Motor neuron (in vitro differentiated cells): Measurements from ENCODE around the gene RFPL1. TPM values are rescaled to one million over a fixed set of nuclear protein-coding genes. Genes with fewer than 3 reads are reported as not detected.
A peak's percentile ranks its signal among the peaks of the same experiment; 100 is the strongest.
"Not testable (repeated sequence)": the region's sequence is repeated elsewhere in the genome, so short reads cannot be mapped to it uniquely, and the experiment has no call there.

Experiments
- ATAC-seq, 8 experiments: fragments of 200-7000 bp; cut with Tn5 transposase; replicated peaks in 6 of 8; 2 replicates each; pipeline ENCODE4 v1.8.0; 2021; ENCODE audit warnings: mild to moderate bottlenecking in 8 of 8, moderate library complexity in 8 of 8
- H3K27ac ChIP-seq, 2 donors: fragments of 250-450 bp; sonication (Bioruptor Pico); 2 replicates each; pipeline ENCODE4 v1.9.0; 2021; ENCODE audit warnings: antibody characterized with exemption in 2 of 2, mild to moderate bottlenecking in 2 of 2, moderate library complexity in 1 of 2
- H3K4me1 ChIP-seq, 2 donors: fragments of 250-450 bp; sonication (Bioruptor Pico); replicated peaks in 1 of 2; 2 replicates each; pipeline ENCODE4 v1.6.1; 2021; ENCODE audit warnings: antibody characterized with exemption in 2 of 2, mild to moderate bottlenecking in 2 of 2, moderate library complexity in 1 of 2
- H3K4me3 ChIP-seq, 5 donors: fragments of 250-450 bp; sonication (Bioruptor Pico); 2 replicates each; pipeline ENCODE4 v1.9.0; 2021; ENCODE audit warnings: antibody characterized with exemption in 5 of 5, mild to moderate bottlenecking in 5 of 5, moderate library complexity in 4 of 5
- WGBS, 10 experiments: fragments of 450-650 bp; shearing (Covaris generic); methylation state at CpG; one replicate each; pipeline ENCODE4 v1.0.0; 2022; 5-methylcytosine and 5-hydroxymethylcytosine counted together
- in situ Hi-C, 9 experiments: fragments of 400-800 bp; cut with MboI; loops; one replicate each; pipeline ENCODE4 v1.15.0; 2021; ENCODE audit warnings: low sequenced_read_pairs in 9 of 9, low pct_unique_long_range_greater_than_20kb in 2 of 9; ENCODE audit not compliant: unreplicated experiment in 9 of 9
- total RNA-seq, 8 experiments: library from RNA; unstranded; fragments of 300-600 nt; gene quantifications; 2 replicates each; pipeline versions ENCODE4 v1.2.3 to v1.2.4, GENCODE V29; 2022

The RFPL1 gene
- total RNA-seq, 8 experiments from 2014 or later, result 0.05 to 0.62 (median 0.50) TPM; not detected in 4

DNA sequence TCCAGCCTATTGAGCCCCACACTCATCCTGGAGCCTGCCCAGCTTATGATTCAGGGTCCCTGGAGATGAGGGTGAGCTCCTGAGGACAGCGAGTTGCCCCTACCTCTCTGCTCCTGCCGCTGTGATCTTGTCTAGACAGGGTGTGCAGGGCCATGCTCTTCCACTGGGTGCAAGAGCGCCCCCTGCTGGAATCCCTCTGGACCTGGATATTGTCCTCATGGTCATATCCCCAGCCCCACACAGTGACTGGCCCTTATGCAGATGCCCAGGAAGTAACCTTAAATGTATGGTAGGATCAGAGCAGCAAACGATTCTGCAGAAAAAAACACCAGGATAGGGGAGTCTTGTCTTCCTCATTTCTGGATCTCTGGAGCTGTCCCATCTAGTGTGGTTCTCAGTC, 25.6 kb upstream of the RFPL1 start:
- WGBS, 10 experiments, result no CpG with 5 or more reads among the region's 4 CpGs

DNA sequence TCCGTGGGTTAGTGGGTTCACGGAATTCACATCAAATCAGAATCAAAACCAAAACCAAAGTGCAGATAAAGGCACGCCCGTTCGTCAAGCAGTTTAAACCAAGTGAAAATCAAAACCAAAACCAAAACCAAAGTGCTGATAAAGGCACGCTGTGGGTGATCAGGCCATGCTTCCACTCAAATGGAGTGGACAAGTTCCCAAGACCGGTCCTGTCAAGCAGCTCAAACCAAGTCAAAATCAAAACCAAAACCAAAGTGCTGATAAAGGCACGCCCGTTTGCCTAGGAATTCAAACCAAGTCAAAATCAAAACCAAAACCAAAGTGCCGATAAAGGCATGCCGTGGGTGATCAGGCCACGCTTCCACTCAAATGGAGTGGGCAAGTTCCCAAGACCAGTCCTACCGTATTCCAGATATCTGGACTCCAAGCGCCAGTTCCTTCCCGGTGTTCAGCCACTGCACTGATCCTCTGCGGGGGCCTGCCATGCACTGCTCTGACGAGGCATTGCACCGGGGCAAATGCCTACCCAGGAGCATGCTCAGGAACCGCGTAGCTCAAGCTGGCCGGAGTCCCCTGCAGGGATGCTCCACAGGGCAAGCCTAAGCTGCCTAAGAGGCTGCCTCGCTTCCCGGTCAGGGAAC, 23.3 kb upstream of the RFPL1 start:
- H3K4me1 ChIP-seq, H3K27ac ChIP-seq, H3K4me3 ChIP-seq, in situ Hi-C loops: not testable (repeated sequence)
- 15 to 100% (median 86%) methylated on average over 1 to 9 of the region's 23 CpGs for WGBS, 10 experiments
- peak in 2 of 8 experiments; percentile 72 to 75 for ATAC-seq

More for the DNA sequence above, 25.6 kb upstream of the RFPL1 start:
- in situ Hi-C loops, H3K4me1 ChIP-seq, H3K27ac ChIP-seq, H3K4me3 ChIP-seq: not testable (repeated sequence)
- ATAC-seq, result peak in 6 of 8 experiments; percentile 25 to 96 (median 76)

DNA sequence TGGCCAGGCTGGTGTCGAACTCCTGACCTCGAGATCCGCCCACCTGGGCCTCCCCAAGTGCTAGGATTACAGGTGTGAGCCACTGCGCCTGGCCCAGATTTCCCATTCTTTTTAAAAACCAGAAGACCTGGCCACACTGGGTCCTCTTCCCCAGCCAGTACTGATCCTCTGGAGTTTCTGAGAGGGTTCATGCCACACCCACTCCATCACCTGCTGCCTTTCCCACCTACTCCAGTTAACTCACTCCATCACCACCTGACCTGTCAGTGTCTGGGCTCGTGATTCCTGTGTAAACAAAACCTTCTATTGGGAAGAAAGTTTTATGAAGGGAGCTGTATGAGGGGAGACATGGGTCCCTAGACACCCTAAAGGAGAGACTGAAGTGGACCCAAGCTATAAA, 19.7 kb upstream of the RFPL1 start:
- WGBS, 10 experiments, result 50 to 100% (median 62%) methylated on average over 1 to 4 of the region's 5 CpGs; no CpG with 5 or more reads in 5 of the 10 experiments
- H3K27ac ChIP-seq, H3K4me1 ChIP-seq, in situ Hi-C loops, H3K4me3 ChIP-seq, ATAC-seq: not testable (repeated sequence)

DNA sequence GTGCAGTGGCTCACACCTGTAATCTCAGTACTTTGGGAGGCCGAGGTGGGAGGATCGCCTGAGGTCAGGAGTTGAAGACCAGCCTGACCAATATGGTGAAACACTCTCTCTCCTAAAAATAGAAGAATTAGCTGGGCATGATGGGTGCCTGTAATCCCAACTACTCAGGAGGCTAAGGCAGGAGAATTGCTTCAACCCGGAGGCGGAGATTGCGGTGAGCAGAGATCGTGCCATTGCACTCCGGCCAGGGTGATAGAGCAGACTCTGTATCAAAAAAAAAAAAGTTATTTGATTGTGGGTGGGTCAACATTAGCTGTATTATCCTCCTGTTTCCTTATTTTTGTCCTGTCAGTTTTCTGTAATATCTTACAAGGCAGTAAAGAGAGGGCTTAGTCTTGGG, 11.9 kb upstream of the RFPL1 start:
- H3K4me1 ChIP-seq, result no peaks in the 10 kb centered on the region
- H3K27ac ChIP-seq, result no peak overlapping the region
- in situ Hi-C loops, result no loop called here
- ATAC-seq, result no peak
- no peak overlapping the region for H3K4me3 ChIP-seq
- WGBS, 10 experiments, result 76 to 100% (median 87%) methylated on average over 1 to 7 of the region's 7 CpGs; no CpG with 5 or more reads in 3 of the 10 experiments

DNA sequence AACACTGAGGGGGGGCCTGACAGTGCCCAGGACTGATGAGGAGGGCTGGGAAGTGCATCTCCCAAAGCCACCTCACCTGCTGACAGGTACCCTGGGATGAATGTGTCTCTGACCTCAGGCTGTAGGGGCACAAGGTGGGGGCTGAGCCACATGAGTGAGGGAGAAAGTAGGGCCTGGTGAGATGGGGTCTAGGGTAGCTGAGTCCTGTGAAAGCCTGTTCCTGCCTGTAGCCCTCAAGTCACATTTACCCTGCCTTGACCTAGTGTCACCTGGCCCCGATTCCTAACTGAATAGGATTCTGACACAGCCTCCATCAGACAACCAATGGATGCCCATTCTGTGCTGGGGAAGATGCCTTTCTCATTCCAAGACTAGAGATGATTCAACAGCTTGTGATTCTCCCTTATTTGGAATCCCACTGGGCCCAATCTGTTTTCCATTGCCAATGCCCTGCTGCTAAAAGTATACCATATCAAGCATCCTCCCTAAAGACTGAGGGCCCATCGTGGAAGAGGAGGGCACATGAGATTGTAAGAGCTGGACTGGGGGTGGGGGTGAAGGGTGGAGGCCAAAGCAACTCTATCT, 11.1 kb upstream of the RFPL1 start:
- no peak overlapping the region for H3K27ac ChIP-seq
- ATAC-seq, result no peak
- in situ Hi-C loops, result no loop called here
- H3K4me3 ChIP-seq, result no peak overlapping the region
- no peaks in the 10 kb centered on the region for H3K4me1 ChIP-seq
- 10 to 57% (median 50%) methylated on average over 1 to 2 of the region's 2 CpGs; no CpG with 5 or more reads in 7 of the 10 experiments for WGBS, 10 experiments

DNA sequence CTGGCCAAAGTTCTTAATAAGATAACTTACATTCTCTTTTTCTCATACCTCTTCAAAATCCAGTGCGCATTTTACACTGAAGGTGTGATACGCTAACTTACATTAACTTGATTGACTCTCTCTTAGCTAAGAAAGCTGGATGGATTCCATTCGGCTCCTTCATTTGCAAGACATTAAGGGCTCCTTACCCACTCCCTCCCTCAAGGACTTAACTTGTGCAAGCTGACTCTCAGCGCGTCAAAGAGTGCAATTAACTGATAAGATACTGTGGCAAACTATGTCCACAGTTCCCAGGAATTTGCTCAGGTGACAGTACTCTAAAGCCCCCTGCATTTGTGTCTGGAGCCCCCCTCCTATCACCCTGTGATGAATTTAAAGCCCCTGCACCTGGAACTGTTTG, 6.4 kb upstream of the RFPL1 start:
- no peak for ATAC-seq
- WGBS, 10 experiments, result 33 to 60% (median 43%) methylated on average over 1 to 5 of the region's 5 CpGs; no CpG with 5 or more reads in 1 of the 10 experiments
- Histone ChIP-seq H3K4me3 (no peak overlapping the region), H3K27ac (no peak overlapping the region), H3K4me1 (no peaks in the 10 kb centered on the region)
- in situ Hi-C loops, result no loop called here

DNA sequence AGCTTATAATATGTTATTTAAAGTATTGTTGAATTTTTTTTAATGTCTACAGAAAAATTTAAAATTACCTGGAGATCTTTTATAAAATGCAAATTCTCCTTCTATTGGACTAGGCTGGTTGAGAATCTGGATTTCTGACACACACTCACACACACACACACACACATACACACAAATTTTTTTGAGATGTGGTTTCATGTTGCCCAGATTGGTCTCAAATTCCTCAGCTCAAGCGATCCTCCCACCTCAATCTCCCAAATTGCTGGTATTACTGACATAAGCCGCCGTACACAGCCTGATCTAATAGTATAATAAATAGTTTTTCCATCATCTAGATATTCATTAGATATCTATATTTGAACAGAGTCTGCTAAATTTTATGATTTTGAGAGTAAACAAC, 4.5 kb upstream of the RFPL1 start:
- no peaks in the 10 kb centered on the region for H3K4me1 ChIP-seq
- in situ Hi-C loops, result no loop called here
- no peak for ATAC-seq
- no peak overlapping the region for H3K4me3 ChIP-seq
- no peak overlapping the region for H3K27ac ChIP-seq
- WGBS, 10 experiments, result 41 to 100% (median 91%) methylated on average over 1 to 3 of the region's 3 CpGs; no CpG with 5 or more reads in 1 of the 10 experiments

DNA sequence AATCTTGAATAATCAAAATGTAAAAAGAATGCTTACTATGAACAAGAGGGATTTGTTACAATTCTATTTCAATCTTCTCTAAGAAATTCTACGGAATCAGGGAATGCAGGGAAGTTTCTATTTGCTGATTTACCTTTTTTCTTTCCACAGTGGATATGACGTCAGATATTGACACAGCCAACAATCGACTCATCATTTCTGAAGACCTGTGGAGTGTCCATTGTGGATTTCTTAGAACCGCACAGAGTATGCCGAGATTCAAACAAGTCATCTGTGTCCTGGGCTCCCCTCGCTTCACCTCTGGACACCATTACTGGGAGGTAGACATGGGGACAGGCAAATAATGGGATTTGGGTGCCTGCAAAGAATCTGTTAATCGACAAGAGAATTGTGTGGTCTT, 4.1 kb upstream of the RFPL1 start:
- H3K27ac ChIP-seq, result no peak overlapping the region
- 28 to 100% (median 73%) methylated on average over 1 to 6 of the region's 7 CpGs; no CpG with 5 or more reads in 1 of the 10 experiments for WGBS, 10 experiments
- H3K4me1 ChIP-seq, result no peaks in the 10 kb centered on the region
- in situ Hi-C loops, result no loop called here
- peak in 1 of 8 experiments; percentile 52 for ATAC-seq
- H3K4me3 ChIP-seq, result no peak overlapping the region

DNA sequence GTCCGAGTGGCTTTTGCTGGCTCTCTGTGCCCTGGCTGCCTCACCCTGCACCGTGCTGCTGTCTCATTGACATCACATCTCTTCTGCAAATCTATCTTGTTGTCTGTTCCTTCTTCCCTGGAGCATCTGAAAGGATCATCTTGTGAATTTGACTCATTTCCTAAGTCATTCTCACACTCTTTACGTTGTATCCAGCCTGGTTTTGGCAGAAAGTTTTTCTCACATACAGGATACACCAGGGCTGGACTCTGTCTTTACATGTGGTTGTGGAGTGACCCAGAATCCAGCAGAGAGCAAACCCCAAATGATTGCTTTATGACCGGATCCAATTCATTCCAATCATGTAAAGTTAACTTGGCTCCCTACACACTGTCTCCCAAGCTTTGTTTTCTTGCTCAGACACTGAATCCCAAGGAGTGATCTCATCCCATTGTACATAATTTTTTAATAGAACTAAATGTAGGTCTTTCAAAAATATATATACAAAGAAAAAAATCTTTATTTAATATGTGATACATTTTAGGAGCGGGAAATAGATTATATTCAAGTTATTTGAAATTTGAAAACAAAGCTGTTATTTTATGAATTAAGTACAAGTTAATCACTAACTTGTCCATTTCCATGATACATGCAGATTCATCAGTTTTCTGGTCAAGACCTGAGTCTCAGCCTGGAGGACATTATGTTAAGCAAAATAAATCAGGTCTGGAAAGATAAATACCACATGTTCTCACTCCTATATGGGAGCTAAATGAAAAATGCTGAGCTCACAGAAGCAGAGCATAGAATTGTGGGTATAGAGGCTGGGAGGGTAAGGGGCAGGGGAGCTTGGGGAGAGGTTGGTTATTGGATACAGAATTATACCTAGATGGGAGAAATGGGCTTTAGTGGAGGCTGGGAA, 2.9 kb upstream of the RFPL1 start:
- 0 to 100% (median 62%) methylated on average over 1 to 4 of the region's 5 CpGs; no CpG with 5 or more reads in 2 of the 10 experiments for WGBS, 10 experiments
- peak in 4 of 8 experiments; percentile 32 to 77 (median 53) for ATAC-seq
- H3K4me3 ChIP-seq, result no peak overlapping the region
- H3K27ac ChIP-seq, result no peak overlapping the region
- in situ Hi-C loops, result no loop called here
- H3K4me1 ChIP-seq, result no peaks in the 10 kb centered on the region

DNA sequence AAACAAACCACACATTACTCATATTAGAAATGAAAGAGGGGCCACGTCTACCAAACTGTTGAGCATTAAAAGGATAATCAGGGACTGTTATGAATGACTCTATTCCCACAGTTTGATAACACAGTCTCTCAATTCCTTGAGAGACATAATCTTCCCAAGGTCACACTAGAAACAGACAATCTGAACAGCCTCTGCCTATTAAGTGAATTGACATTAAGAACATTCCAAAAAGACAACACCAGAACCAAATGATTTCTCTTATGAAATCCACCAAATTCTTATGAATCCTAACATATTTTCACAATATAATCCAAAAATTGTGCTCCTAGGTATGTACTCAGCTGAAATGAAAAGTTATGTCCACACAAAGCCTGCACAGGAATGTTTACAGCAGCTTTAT, 4.6 kb downstream of the RFPL1 start:
- 0 to 100% (median 25%) methylated on average over 1 of the region's 1 CpG; no CpG with 5 or more reads in 5 of the 10 experiments for WGBS, 10 experiments
- H3K4me1 ChIP-seq, result peaks cover 3 to 4% of the 10 kb centered on the region in 2 donors
- no peak for ATAC-seq
- H3K27ac ChIP-seq, result no peak overlapping the region
- H3K4me3 ChIP-seq, result no peak overlapping the region
- in situ Hi-C loops, result no loop called here

DNA sequence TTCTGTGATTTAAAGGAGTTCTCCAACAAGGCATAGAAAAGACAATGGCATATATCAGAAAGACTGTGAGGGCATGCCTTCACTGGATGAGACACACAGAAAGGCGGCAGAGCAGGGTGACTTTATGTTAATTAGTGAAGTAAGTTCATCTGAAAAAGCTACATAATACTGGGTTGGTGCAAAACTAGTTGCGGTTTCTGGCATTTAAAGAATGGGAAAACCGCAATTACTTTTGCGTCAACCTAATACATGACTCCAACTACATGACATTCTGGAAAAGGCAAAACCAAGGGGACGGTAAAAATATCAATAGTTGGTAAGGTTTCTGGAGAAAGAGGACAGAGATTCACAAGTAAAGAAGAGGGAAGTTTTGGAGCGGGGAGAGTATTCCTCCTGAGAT, 5.1 kb downstream of the RFPL1 start:
- no peak overlapping the region for H3K4me3 ChIP-seq
- WGBS, 10 experiments, result 40 to 95% (median 82%) methylated on average over 2 to 6 of the region's 6 CpGs
- H3K4me1 ChIP-seq, result peaks cover 3 to 4% of the 10 kb centered on the region in 2 donors
- in situ Hi-C loops, result no loop called here
- peak in 3 of 8 experiments; percentile 20 to 32 (median 29) for ATAC-seq
- no peak overlapping the region for H3K27ac ChIP-seq

DNA sequence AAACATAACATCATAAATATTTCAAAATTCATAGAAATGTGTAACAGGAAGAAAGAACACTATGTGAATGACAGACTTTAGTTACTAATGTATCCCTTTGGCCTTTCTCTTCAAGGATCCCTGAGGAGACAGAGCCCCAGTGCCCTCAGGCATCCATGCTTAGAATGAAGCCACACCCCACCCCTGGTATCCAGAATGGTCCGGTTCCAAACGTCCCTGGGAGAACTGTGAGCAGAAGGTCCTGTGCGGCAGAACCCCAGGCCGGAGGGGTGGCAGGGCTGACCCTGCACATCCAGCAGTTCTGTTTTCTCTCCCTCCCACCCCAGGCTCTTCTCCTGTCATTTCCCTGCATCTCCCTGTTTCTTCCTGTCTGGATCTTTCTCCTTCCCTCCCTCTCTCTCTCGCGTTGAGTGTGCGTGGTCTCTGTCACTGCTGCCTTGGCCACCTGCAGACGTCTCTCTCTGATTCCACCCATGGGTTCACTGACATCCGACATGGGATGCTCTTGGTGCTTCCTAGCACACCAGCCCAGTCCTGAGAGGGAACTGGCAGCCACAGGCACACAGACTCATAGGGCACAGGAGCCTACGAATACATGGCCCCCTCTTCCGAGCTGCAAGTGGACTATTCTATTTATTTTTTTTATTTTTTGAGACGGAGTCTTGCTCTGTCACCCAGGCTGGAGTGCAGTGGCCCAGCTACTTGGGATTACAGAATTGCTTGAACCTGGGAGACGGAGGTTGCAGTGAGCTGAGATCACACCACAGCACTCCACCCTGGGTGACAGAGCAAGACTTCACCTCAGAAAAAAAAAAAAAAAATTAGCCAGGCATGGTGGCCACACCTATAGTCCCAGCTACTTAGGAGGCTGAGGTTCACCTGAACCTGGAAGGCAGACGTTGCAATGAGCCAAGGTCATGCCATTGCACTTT, 5.7 kb downstream of the RFPL1 start:
- ATAC-seq, result peak; percentile 27 to 94 (median 76)
- peaks cover 3 to 4% of the 10 kb centered on the region in 2 donors for H3K4me1 ChIP-seq
- H3K27ac ChIP-seq, result peak overlapping the region in 1 of 2 donors; percentile 25
- WGBS, 10 experiments, result 29 to 81% (median 64%) methylated on average over 2 to 12 of the region's 14 CpGs; no CpG with 5 or more reads in 4 of the 10 experiments
- H3K4me3 ChIP-seq, result no peak overlapping the region
- in situ Hi-C loops, result no loop called here
